Keratinocyte (primary cell): Measurements from ENCODE around the gene ERI2.

Source experiments
- CTCF ChIP-seq, 3 experiments: IDR thresholded peaks in 1 of 3; conservative IDR thresholded peaks in 1 of 3; optimal IDR thresholded peaks in 1 of 3; 2 replicates in 2 of 3; 3 replicates in 1 of 3; pipeline versions ENCODE3 to v1.5.1; 2011; ENCODE audit warnings: low read length in 3 of 3, mild to moderate bottlenecking in 3 of 3, moderate library complexity in 2 of 3, control low read depth in 1 of 3, inconsistent platforms in 1 of 3; ENCODE audit not compliant: insufficient read depth in 2 of 3; ENCODE audit errors: extremely low read depth in 1 of 3
- EZH2 ChIP-seq: IDR thresholded peaks from one replicate; pipeline ENCODE4 v1.6.1; 2012; ENCODE audit warnings: inconsistent platforms, mild to moderate bottlenecking, low read length, moderate library complexity

DNA sequence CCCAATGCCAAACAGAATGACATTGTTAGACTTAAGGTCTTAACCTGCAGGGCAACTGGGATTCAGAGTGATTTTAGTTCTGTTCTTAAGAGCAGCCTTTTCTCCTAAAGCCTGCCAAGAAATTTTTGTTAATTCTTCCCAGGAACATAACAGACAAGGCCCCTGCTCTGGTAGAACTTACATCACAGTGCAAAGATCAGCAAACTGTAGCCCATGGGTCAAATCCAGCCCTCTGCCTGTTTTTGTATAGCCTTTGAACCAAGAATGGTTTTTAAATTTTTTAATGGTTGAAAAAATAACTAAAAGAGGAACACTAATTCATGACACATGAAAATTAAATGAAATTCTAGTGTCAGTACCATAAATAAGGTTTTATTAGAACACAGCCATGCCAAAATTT lies 38.7 kb downstream of the ERI2 start:
- TF ChIP-seq CTCF (optimal IDR thresholded peaks at IDR 0.05 in 1 of 3, IDR thresholded peaks at IDR 0.05 in 1 of 3, conservative IDR thresholded peaks at IDR 0.05 in 1 of 3; ENCODE audit: extremely low read depth in 1 of 3, insufficient read depth in 2 of 3, low read length in 3 of 3): no peak
- TF ChIP-seq EZH2: no peak
